Panc1 (cell line): ENCODE measurements around the gene INPP5A.

Experiments
- CTCF ChIP-seq: fragments of 450-650 bp; IDR thresholded peaks from 2 replicates; pipeline ENCODE4 v1.5.1; 2017; ENCODE audit warnings: mild to moderate bottlenecking
- POLR2AphosphoS5 ChIP-seq: IDR thresholded peaks from 2 replicates; pipeline ENCODE4 v1.6.1; 2012; ENCODE audit warnings: mild to moderate bottlenecking, low read depth, low read length, moderate library complexity
- REST ChIP-seq, 2 experiments: IDR thresholded peaks; 2 replicates each; pipeline ENCODE4 v1.6.1; 2011 to 2012; ENCODE audit warnings: low read depth in 2 of 2, control low read depth in 1 of 2, low read length in 1 of 2, mild to moderate bottlenecking in 1 of 2, moderate library complexity in 1 of 2; ENCODE audit not compliant: insufficient read depth in 1 of 2
- TCF7L2 ChIP-seq: IDR thresholded peaks from 2 replicates; pipeline ENCODE4 v1.6.1; 2011; ENCODE audit warnings: mild to moderate bottlenecking, low read depth, low read length, inconsistent platforms

- no peak for TF ChIP-seq CTCF
- TF ChIP-seq REST (IDR thresholded peaks at IDR 0.05; ENCODE audit: insufficient read depth in 1 of 2, low read depth in 2 of 2, low read length in 1 of 2), result no peak
- no peak for TF ChIP-seq POLR2AphosphoS5
- no peak for TF ChIP-seq TCF7L2
Measured at GRCh38 chr10:132810141-132810806, 272.7 kb downstream of the INPP5A start.
